Mesenchymal stem cell (in vitro differentiated cells and primary cell): Measurements from ENCODE around the gene CHST11.

Experiments used
- small RNA-seq: library from polyadenylated mRNA; stranded (forward); fragments of <200 nt; extraction: miRNeasy Mini kit (QIAGEN cat#:217004); gene quantifications from one replicate; pipeline ENCODE3, GENCODE V24; 2013; ENCODE audit warnings: low read depth

CHST11 gene

Small RNA genes within 50 kb of the gene (small RNA-seq; reads per million reads assigned to genes)
- 4.0 reads per million, percentile 41 among the genes with 10 or more reads in this experiment for gene MIR3922
